ENCODE measurements around the gene LAX1.
"Not testable (repeated sequence)": the region's sequence is repeated elsewhere in the genome, so short reads cannot be mapped to it uniquely, and the experiment has no call there.

The LAX1 gene

DNA sequence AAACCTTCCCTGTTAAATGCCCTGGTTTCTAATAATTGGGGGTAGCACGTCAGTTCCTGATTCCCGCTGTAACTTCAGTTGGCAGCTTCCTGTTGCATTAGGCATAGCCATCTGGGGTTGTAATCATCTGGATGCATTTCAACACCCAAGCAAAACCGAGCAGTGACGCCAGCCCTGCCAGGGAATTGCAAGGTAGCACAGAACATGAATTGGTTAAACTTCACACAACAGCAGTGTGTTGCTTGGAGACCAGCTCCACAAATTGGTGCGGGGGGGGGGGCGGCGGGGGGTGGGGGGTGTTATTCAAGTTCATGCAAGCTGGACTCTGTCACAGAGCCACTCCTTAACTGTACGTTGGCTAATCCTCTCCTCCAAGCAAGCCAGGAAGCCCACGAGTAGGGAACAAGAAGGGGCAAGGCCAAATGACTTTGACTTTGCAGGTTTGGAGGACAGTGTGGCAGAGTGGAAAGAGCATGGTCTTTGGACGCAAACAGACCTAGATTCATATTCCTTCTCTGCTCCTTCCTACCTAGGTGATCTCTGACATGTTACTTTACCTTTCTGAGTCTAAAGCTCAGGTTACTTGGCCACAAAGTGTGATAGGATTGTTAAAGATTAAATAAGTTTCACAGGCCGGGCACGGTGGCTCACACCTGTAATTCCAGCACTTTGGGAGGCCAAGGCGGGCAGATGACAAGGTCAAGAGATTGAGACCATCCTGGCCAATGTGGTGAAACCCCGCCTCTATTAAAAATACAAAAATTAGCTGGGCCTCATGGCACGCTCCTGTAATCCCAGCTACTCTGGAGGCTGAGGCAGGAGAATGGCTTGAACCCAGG is 4.7 kb downstream of the LAX1 start:
- DNase-seq (ENCODE audit: low spot score) = no peak

DNA sequence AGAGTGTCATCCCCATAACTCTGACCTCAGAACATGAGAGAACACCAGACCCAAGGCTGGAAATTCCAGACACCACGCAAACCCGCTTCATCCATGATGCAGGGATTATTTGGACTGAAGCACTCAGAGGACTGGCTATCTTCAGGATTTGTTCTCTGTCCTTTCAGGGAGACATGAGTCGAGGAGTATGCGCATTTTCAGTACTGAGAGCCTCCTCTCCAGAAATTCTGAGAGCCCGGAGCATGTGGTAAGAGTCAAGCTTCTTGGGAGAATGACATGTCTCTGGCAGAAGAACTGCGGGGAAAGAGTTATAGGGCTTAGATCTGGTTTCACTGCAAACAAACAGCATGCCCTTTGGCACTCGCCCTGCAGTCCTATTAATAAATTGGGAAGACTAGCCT is 6.9 kb downstream of the LAX1 start:
- DNase-seq (ENCODE audit: low spot score) = no peak

DNA sequence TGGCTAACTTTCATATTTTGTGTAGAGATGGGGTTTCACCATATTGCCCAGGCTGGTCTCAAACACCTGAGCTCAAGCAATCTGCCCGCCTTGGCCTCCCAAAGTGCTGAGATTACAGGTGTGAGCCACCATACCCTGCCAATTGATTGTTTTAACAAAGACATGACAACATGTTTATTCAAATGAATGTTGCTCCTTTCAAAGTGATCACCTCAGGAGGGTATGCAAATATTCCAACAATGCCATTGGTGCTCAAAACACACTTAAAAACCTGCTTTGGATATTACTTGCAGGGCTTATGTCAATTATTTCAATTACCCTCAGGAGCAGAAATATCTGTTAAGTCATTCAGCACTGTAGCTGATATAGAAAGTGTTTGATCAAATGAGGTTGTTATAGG is 7.9 kb downstream of the LAX1 start:
- no peak for DNase-seq (ENCODE audit: low spot score)

DNA sequence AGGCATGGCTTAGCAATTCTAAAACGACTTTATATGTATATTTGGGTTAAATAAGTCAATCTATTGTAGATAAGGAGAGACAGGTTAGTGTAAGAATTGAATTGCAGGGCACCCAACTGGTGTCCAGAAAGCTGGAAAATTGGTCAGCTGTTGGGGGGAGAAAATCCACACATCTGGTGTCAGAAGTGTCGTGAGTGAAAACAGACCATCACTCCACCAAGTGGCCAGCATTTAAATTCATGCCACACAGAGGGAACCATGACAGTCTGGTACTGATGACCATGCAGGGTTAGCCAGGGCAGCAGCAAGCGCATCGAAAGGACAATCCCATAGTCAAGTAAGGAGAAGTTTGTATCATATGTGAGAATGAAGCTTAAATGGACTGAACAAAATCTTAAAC is 11.7 kb downstream of the LAX1 start:
- DNase-seq (ENCODE audit: low spot score) = no peak

DNA sequence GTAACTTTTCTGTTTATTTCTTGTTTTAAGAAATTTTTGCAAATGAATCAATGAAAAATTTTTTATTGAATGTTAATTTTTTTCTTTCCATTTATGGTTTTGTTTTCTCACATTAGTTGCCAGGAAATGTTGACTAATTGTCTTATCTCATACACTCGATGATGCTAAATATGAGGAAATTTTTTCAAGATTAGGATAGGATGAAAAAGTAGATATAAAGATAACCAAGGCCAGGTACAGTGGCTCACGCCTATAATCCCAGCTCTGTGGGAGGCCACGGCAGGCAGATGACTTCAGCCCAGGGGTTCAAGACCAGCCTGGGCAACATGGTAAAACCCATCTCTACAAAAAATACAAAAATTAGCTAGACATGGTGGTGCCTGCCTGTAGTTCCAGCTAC is 12.6 kb downstream of the LAX1 start:
- DNase-seq (ENCODE audit: low spot score) = no peak

DNA sequence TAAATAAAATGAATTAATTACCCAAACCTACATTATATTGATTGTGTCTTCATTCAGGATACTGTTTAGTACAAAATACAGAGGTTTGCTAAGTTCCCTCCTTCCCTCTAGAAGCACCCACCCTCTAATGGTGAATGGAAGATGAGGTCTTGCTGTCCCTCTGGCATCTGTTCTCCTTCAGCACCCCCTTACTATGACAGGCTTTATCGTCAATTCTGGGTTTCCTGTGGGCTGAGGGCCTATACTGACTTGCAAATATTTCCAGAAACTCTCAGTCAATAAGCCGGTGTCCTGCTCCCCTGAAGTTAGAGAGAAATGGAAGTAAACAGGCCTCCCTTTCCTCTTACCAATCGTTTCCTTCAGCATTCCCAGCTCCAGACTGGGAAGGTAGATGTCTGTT is 13.2 kb downstream of the LAX1 start:
- DNase-seq (ENCODE audit: low spot score) = no peak

DNA sequence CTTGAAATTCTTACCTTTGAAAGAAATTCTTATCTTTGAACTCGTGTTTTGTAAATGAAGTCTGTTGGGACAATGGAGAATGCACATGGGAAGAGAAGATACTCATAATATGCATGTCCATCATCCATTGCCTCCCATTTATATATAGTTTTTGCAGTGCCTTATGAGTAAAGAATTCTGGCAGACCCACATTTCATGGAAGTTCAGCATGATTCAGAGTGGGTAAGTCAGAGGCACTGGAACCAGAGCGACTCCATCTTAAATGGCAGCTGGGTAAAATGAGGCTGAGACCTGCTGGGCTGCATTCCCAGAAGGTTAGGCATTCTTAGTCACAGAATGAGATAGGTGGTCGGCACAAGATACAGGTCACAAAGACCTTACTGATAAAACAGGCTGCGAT is 13.8 kb downstream of the LAX1 start:
- no peak for DNase-seq (ENCODE audit: low spot score)

DNA sequence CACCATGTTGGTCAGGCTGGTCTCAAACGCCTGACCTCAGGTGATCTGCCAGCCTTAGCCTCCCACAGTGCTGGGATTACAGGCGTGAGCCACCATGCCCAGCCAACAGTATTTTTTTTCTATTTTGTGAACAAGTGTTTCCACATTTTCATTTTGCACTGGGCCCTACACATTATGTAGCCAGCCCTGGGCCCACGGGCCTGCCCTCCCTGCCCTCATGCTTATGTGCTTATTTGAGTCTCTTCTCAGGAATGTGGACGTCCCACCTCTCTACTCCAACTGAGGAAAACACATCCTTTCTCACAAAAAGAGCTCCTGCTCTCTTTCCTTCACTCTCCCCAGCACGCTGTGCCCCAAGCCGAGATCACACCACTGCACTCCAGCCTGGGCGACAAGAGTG is 17.0 kb downstream of the LAX1 start:
- no peak for DNase-seq (ENCODE audit: low spot score)

DNA sequence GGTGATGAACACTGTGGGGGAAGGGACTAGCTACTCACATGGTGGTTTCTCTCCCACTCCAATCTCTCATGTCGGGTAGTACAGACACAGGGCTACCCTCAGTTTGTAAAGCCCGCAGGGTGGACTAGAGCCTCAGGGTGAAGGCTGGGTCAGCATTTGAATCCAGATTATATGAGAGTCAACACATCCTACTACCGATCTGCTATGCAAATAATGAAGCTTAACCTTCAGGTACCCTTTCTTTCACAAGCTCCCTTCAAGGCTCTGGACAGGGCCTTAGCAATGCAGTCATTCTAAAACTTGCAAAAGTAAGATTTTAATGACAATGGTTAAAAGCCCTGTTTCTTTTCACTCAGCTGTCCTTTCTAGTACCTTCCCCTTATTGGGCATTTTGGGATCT is 25.0 kb downstream of the LAX1 start:
- no peak for DNase-seq (ENCODE audit: low spot score)

DNA sequence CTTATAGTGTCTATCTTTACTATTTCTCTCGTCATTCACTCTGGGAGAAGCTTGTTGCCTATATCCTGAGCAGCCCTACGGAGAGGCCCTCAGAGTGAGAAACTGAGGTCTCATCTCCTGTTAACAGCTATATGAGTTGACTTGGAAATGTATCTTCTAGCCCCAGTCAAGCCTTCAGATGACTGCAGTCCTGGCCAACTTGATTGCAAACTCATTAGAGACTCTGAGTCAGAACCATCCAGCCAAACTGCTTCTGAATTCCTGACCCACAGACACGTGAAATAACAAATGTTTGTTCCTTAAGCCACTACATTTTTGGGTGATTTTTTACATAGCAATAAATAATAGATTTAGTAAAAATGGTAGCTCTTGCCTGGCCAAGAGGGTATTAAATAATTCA is 26.5 kb downstream of the LAX1 start:
- no peak for DNase-seq (ENCODE audit: low spot score)

DNA sequence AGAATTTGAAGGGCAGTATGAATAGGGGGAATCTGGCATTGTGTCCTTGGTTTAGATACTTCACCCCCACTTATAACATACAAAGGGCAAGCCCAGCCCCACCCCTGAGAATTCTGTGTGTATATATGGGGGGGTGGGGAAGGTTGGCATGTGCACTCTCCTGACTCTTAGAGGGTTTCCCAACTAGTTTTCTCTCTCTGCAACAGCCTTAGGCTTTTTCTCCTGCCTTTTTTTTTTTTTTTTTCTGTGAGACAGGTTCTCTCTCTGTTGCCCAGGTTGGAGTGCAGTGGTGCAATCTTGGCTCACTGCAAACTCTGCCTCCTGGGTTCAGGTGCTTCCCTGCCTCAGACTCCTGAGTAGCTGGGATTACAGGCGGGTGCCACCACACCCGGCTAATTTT is 27.5 kb downstream of the LAX1 start:
- no peak for DNase-seq (ENCODE audit: low spot score)

DNA sequence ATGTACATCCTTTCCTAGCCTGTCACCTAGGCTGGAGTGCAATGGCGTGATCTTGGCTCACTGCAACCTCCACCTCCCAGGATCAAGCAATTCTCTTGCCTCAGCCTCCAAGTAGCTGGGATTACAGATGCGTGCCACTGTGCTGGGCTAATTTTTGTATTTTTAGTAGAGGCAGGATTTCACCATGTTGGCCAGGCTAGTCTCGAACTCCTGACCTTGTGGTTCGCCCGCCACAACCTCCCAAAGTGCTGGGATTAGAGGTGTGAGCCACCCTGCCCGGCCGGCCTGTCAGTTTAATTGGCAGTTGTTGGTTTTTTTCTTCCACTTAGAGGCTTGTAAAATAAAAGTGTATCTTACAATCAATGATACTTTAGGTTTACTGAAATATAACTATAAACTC is 28.6 kb downstream of the LAX1 start:
- not testable (repeated sequence) for DNase-seq (ENCODE audit: low spot score)

DNA sequence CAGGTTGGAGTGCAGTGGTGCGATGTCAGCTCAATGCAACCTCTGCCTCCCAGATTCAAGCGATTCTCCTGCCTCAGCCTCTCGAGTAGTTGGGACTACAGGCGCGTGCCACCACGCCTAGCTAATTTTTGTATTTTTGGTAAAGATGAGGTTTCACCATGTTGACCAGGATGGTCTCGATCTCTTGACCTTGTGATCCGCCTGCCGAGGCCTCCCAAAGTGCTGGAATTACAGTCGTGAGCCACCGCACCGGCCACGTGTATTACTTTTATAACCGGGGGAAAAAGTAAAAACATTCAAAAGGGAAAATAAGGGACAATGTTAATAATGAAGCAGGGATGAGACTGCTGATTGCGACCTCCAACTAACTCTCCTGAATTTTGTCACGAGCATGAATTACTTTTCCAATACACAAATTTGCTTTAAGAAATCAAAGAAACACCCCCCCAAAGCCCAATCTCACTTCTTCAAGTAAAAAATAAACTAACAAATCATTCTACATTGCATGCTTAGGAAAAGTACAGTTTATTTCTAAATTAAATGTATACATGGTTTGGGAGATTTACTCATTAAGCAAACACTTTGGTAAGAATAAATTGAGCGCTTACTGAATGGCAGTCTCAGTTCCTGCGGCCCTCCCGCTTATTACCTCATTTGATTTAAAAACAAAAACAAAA is 29.9 kb downstream of the LAX1 start:
- no peak for DNase-seq (ENCODE audit: low spot score)

DNA sequence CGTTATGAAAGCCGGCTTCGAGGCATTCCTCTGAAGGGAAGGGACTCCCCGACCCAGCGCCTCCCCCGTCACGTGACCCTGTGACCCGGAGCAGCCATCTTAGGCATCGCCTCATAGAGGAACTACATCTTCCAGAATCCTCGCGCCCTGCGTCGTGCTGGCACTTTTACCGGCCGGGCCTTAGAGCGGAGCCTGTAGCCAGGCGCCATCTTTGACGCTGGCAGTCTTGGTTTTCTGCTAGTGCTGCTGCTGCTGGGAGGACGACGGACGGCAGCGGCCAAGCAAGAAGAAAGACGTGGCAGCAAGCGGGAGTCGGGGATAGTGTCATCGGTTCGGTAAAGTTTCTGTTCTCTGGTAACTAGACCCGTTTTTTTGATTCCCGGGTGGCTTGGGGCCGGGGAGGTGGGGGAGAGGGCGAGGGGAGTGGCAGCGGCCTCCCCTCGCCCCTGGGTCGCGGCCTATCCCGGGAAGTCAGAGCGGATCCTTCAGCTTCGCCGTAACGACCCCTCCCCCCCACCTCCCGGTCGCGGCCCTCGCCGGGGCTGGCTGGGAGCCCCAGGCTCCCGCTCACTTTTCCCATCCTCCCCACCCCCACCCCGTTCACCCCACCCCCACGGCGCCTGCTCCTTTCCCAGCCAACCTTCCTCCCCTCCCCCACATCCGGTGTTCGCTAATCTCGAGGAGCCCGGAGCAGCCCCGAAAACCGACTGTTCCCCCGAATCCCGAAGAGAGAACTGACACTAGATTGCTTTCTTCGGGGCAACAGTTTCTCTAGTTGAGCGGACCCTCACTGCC is 30.7 kb downstream of the LAX1 start, which contains the start of the genes ZBED6 and ZC3H11A:
ZBED6 (plus strand) TSS at position 183 of the 795 bp plus-strand sequence. CDS start 1,900 bp downstream, outside the sequence.
ZC3H11A (plus strand) TSS at position 183 of the 795 bp plus-strand sequence. CDS start 21,448 bp downstream, outside the sequence.
- peak; percentile 98 for DNase-seq (ENCODE audit: low spot score)

DNA sequence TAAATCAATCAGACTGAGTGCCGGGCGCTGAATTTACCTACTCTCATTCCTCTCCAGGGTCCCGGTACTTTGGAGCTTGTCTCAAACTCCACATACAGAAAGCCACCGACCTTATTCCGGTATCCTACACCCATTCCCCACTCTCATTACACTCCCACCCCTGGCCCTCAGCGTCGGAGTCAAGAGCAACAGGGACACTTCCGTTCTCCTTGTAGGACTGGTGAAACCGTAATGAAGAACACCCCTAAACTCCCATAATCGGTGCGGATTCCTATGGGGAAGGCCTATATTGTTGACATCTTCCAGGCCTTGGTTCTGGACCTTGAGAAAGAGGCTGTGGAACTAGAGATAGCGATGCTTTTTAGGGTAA is 31.2 kb downstream of the LAX1 start:
- DNase-seq (ENCODE audit: low spot score) = peak; percentile 10

DNA sequence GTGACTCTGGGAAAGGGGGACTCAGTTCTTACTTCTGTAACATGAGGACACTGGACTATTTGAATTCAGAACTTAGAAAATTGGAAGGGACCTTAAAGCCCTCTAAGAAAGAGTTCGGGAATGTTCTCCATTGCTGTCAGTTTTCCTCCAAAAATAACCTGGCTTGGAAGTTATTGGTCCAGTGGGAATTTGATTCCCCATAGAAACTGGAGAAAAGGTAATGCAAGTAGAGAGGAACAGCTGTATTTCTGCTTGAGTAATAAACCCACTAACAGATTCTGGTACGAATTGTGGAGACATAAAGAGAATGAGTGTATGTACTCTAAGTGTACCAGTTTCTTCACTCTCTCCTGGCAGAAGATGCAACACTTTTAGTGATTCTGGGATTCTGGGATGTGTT is 32.2 kb downstream of the LAX1 start:
- DNase-seq (ENCODE audit: low spot score) = no peak

DNA sequence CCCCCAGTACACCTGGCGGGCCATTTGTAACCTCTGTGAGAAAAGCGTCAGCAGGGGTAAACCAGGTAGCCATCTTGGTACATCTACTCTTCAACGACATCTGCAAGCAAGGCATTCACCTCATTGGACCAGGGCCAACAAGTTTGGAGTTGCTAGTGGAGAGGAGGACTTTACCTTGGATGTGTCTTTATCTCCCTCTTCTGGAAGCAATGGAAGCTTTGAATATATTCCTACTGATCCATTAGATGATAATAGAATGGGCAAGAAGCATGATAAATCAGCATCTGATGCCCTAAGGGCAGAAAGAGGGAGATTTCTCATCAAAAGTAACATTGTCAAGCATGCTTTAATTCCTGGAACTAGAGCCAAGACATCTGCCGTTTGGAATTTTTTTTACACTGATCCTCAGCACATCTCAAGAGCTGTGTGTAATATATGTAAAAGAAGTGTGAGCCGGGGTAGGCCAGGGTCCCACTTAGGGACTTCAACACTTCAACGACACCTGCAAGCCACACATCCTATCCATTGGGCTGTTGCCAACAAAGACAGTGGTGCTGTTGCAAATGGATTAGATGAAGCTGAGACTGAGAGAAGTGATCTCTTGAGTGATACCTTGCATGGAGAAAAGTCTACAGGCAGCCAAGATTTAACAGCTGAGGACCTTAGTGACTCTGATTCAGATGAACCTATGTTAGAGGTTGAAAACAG is 33.1 kb downstream of the LAX1 start:
- no peak for DNase-seq (ENCODE audit: low spot score)

DNA sequence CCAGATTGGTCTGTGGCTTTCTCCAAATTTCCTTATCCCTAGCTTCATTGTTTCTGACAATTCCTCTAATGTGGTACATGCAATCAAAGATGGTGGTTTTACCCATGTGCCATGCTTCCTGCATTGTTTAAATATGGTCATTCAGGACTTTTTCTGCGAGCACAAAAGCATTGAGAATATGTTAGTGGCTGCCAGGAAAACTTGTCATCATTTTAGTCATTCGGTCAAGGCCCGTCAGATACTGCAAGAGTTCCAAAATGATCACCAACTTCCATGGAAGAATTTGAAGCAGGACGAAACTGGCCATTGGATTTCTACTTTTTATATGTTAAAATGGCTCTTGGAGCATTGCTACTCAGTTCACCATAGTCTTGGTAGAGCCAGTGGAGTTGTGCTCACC is 34.2 kb downstream of the LAX1 start:
- no peak for DNase-seq (ENCODE audit: low spot score)

DNA sequence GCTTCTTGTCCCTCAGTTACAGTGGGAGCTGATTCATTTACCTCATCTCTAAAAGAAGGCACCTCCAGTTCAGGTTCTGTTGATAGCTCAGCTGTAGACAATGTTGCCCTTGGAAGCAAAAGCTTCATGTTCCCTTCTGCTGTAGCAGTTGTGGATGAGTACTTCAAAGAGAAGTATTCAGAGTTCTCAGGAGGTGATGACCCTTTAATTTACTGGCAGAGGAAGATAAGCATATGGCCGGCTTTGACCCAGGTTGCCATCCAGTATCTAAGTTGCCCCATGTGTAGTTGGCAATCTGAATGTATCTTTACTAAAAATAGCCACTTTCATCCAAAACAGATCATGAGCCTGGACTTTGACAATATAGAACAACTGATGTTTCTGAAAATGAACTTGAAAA is 35.0 kb downstream of the LAX1 start:
- no peak for DNase-seq (ENCODE audit: low spot score)

DNA sequence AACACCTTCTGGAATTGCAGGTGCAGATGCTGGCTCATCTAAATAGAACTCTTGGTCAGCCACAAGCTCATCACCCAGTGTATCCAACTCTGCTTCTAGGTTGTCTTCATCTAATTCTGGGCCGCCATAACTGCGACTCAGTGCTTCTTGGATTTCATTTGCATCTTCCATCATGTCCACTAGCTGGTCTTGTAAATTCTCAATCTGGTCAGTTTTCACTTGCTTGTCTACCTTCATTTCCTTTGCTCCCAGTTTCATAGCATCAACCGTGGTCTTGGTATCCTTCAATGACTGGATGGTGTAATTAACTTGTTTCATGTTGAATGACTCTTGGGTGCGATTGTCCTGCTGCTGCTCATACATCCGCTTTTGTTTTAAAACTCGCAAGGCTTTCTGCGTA is 40.7 kb downstream of the LAX1 start:
- DNase-seq (ENCODE audit: low spot score) = no peak

DNA sequence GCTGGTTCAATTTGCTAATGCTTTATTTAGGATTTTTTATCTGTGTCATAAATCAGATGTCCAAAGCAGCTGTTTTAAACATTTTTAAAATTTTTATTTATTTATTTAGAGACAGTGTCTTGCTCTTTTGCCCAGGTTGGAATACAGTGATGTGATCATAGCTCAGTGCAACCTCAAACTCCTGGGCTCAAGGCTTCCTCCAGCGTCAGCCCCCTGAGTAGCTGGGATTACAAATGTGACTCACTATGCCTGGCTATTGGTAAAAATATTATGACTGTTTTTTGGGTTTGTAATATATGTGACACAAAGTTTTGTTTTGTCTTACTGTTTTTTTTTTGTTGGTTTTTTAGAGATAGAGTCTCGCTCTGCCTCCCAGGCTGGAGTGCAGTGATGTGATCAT is 42.2 kb downstream of the LAX1 start:
- no peak for DNase-seq (ENCODE audit: low spot score)
